MV-4-11 (cell line): ENCODE measurements around the gene PCGF2.
"Not testable (repeated sequence)": the region's sequence is repeated elsewhere in the genome, so short reads cannot be mapped to it uniquely, and the experiment has no call there.

Experiments
- DNase-seq: peaks from one replicate; lab custom pipeline; 2025; lab: John Stamatoyannopoulos, UW

The PCGF2 gene

GRCh38 chr17:38748149-38748891 is at the start of gene PCGF2:
PCGF2 (minus strand) TSS chr17:38748336; CDS start chr17:38740402, 7,934 bp downstream.
- no peak for DNase-seq

GRCh38 chr17:38797828-38798227 is 49.7 kb upstream of the PCGF2 start:
- no peak for DNase-seq

- DNase-seq = no peak
These were observed 49.0 kb upstream of the PCGF2 start for GRCh38 chr17:38797158-38797490.

- DNase-seq = peak; percentile 9
These were observed 48.5 kb upstream of the PCGF2 start for GRCh38 chr17:38796451-38797157.

GRCh38 chr17:38794221-38794620 is 46.1 kb upstream of the PCGF2 start:
- no peak for DNase-seq

GRCh38 chr17:38791162-38791561 is 43.0 kb upstream of the PCGF2 start:
- DNase-seq = no peak

GRCh38 chr17:38790148-38790707 is 42.1 kb upstream of the PCGF2 start:
- DNase-seq = not testable (repeated sequence)

GRCh38 chr17:38789185-38789584 is 41.0 kb upstream of the PCGF2 start:
- no peak for DNase-seq

- not testable (repeated sequence) for DNase-seq
These were observed 39.9 kb upstream of the PCGF2 start for GRCh38 chr17:38787999-38788398.

- DNase-seq = peak; percentile 33
These were observed 38.2 kb upstream of the PCGF2 start for GRCh38 chr17:38786372-38786771.

GRCh38 chr17:38783227-38783626 is 35.1 kb upstream of the PCGF2 start:
- DNase-seq = no peak

GRCh38 chr17:38779965-38780752 is 32.0 kb upstream of the PCGF2 start:
- no peak for DNase-seq

- DNase-seq = no peak
These were observed 29.6 kb upstream of the PCGF2 start for GRCh38 chr17:38777641-38778250.

GRCh38 chr17:38773258-38773657 is 25.1 kb upstream of the PCGF2 start:
- DNase-seq = no peak

GRCh38 chr17:38768417-38768816 is 20.3 kb upstream of the PCGF2 start:
- no peak for DNase-seq

- no peak for DNase-seq
These were observed 18.2 kb upstream of the PCGF2 start for GRCh38 chr17:38766341-38766740.

GRCh38 chr17:38762231-38762630 is 14.1 kb upstream of the PCGF2 start:
- no peak for DNase-seq

GRCh38 chr17:38761612-38762011 is 13.5 kb upstream of the PCGF2 start:
- peak; percentile 26 for DNase-seq

- DNase-seq = no peak
These were observed 5.0 kb upstream of the PCGF2 start for GRCh38 chr17:38753071-38753506.

- peak; percentile 100 for DNase-seq
These were observed 4.4 kb upstream of the PCGF2 start, which contains the start of gene PSMB3 for GRCh38 chr17:38752308-38753070. PSMB3 (plus strand) TSS chr17:38752741; CDS start chr17:38752827, 86 bp downstream.

GRCh38 chr17:38751808-38752307 is 3.7 kb upstream of the PCGF2 start:
- DNase-seq = peak; percentile 68
